HG02870 (cell line): Measurements from ENCODE around the gene VSIG4.
A peak's percentile ranks its signal among the peaks of the same experiment; 100 is the strongest.
"Not testable (repeated sequence)": the region's sequence is repeated elsewhere in the genome, so short reads cannot be mapped to it uniquely, and the experiment has no call there.

Experiments
- ATAC-seq: cut with Tn5 transposase; IDR thresholded peaks from one replicate; pipeline ENCODE4 v1.9.1; 2021; ENCODE audit warnings: mild to moderate bottlenecking, moderate library complexity; ENCODE audit not compliant: unreplicated experiment

The VSIG4 gene

DNA sequence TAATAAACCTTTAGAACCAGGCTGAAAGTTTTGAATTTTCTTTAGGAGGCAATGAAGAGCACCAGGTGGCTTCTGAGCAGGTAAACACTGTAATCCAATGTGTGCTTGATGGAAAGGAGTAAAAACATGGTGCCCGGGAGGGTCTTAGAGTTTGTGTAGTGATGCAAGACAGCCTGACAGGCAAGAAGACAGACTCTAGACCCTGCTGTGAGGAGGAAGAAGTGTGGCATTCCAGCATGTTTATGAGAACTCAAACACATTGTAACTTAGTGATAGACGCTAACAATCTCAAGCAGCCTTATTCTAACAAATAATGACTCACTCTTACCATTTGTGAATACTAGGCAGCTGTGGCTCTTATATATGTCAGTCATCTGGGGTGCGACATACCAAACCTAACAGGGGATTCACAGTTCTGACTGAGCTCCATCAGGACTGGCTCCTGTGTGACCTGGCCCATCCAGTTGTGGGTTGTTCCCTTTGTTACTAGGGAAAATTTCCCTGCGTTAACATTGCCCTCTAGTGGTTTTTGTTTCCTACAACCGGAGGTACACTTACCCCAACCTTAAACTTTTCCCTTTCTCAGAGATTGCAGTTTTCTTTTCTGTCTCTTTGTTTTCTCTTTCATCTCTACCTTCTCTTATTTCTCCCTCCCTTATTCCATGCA is 53.8 kb downstream of the VSIG4 start:
- peak; percentile 74 for ATAC-seq

DNA sequence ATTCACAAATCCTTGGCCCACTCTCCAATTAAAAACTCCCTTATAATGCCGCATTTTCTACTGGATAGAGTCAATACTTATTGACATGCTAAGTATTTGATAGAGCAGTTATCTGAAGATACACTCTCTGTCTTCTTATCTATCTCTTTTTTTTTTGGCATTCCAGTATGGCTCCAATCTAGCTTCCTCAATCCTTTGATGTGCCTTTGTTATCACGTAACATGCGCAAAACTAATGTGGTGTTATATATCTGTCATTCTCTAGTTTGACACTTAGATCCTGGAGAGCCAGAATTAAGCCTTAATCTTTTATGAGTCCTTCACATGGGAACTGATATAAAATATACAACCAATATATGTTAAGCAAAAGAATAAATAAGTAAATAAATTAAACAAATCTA is 54.7 kb downstream of the VSIG4 start:
- no peak for ATAC-seq

DNA sequence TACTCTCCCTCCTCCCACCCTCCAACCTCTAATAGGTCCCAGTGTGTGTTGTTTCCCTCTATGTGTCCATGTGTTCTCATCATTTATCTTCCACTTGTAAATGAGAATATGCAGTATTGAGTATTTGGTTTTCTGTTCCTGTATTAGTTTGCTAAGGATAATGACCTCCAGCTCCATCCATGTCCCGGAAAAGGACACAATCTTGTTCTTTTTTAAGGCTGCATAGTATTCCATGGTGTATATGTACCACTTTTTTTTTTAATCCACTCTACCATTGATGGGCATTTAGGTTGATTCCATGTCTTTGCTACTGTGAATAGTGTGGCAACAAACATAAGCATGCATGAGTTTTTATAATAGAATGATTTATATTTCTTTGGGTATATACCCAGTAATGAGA is 62.7 kb downstream of the VSIG4 start:
- not testable (repeated sequence) for ATAC-seq

DNA sequence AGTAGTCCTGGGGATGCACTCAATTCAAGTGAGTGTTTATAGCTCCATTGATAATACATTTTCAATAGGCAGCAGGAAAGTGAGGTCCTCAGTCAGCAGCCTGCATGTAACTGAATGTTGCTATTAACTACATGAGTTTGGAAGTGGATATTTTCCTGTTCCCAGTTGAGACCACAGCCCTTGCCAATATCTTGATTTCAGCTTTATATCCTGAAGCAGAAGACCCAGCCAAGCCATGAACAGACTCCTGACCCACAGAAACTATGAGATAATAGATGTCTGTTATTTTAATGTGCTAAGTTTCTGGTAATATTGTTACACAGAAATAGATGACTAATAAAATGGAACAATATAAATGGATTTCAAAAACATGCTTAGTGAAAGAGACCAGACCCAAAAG is 63.7 kb downstream of the VSIG4 start:
- ATAC-seq: no peak

DNA sequence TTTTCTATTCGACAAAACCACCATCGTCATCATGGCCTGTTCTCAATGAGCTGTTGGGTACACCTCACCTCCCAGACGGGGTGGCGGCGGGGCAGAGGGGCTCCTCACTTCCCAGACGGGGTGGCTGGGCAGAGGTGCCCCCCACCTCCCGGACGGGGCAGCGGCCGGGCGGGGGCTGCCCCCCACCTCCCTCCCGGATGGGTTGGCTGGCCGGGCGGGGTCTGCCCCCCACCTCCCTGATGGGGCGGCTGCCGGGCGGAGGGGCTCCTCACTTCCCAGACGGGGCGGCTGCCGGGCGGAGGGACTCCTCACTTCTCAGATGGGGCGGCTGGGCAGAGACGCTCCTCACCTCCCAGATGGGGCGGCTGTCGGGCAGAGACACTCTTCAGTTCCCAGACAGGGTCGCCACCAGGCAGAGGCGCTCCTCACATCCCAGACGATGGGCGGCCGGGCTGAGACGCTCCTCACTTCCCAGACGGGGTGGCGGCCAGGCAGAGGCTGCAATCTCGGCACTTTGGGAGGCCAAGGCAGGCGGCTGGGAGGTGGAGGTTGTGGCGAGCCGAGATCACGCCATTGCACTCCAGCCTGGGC is 64.6 kb downstream of the VSIG4 start:
- not testable (repeated sequence) for ATAC-seq
